ENCODE data around the gene PLLP.

Gene PLLP

DNA sequence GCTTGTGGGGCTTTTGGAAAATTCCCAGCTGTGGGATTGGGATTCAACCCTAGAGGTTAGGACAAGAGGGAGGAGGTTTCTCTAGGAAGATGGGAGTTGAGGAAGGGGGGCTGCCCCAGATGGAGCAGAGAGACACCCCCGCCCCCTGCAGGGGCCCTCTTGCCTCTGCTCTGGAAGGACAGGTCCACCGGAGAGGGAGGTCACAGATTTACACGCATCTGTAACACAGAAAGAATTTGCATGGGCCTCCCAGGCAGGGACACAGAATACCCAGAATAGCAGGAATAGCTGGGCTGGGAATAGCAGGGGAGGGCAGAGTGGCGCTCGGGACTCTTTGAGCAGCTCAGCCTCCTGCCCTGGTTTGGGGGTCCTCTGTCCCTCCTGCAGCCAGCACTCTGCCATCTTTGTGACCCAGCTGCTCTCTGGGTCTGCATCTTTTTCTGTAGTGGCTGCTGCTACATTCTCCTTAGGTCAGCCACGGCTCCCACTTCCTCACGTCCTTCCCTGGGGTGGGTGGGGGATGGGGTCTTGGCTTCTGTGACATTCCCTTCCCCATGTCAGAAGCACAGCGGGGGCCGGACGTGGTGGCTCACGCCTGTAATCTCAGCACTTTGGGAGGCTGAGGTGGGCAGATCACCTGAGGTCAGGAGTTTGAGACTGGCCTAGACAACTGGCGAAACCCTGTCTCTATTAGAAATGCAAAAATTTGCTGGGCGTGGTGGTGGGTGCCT lies 33.9 kb upstream of the PLLP start:
- no peak for TF ChIP-seq CTCF (IDR thresholded peaks at IDR 0.05; ENCODE audit: insufficient read depth, missing control alignments)
- FAIRE-seq (no peak), DNase-seq (ENCODE audit: insufficient read length, low spot score) (no peak)

DNA sequence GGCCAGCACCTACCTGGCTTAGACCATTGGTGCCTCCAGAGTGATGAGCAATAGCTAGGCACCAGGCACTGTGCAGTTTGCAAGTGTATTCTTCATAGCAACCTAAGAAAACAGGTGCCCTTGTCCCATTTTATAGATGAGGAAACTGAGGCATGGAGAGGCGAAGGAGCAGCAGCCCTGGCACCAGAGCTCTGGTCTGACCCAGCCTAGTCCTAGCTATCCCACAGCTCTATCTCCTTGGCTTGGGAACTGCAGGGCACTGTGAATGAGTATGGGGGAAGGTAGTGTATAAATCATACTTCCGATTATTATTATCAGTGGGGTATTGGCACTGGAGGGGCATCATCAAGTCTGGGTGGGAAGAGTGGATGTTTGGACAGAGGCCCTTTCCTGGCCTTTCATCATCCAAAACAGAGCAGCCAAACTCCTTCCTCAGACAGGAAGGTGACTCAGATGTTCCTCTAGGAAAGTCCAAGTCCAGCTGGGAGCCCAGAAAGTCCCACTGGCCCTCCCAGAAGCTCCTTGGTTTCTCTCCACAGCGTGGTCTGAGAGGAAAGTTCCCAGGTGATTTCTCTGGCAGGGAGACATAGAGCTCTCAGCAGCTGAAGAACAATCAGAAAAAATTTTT lies 32.0 kb upstream of the PLLP start:
- DNase-seq (ENCODE audit: insufficient read length, low spot score) (no peak), FAIRE-seq (no peak)
- TF ChIP-seq CTCF (IDR thresholded peaks at IDR 0.05; ENCODE audit: insufficient read depth, missing control alignments): no peak

DNA sequence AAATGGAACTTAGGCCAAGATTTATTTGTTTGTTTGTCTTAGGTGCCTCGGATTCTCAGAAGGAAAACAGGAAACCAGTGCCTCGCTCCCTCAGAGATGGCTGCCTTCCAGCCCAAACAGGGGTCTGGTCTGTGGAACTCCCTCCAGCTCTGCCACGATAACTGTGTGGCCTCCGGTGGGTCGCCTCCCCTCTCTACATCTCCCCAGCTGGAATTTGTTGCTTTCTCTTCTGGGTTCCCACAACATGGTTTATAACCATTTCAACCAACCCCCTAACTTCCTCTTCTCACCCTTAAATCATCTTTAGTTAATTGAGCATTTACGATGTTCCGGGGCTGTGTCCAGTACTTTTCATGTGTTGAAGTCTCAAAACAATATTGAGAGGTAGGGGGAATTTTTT lies 30.9 kb upstream of the PLLP start:
- DNase-seq (ENCODE audit: insufficient read length, low spot score) (no peak), FAIRE-seq (no peak)
- no peak for TF ChIP-seq CTCF (IDR thresholded peaks at IDR 0.05; ENCODE audit: insufficient read depth, missing control alignments)

DNA sequence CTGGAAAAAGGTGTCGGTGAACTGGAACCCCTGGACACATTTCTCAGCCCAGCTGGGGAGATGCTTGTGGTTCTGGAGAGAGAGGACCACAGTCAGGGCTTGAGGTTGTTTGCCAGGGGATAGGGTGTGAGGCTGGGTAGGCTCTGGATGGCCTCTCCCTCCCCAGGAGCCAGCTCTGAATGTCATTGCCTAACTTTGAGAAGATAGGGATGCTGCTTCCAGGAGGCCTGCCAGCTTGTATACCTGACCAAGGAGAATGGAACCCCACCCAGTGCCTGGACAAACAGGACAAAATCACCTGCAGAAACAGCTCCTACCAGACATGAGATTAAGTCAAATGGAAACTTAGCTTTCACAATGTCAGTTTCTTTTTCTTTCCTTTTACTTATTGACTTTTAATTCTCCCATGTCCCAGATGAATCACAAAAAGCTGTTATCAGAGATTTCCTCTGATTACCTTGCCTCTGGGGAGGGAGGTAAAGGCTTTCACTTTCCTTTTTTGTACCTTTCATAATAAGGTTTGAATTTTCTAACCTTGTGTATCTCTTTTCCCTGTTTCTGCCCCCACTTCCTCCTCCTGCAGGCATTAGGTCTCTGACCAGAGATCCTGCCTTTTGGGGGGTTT lies 29.8 kb upstream of the PLLP start:
- TF ChIP-seq CTCF (IDR thresholded peaks at IDR 0.05; ENCODE audit: insufficient read depth, missing control alignments): no peak
- no peak for FAIRE-seq
- no peak for DNase-seq (ENCODE audit: insufficient read length, low spot score)

- no peak for TF ChIP-seq CTCF (IDR thresholded peaks at IDR 0.05; ENCODE audit: insufficient read depth, missing control alignments)
- FAIRE-seq: no peak
- DNase-seq (ENCODE audit: insufficient read length, low spot score): no peak
These were observed 29.0 kb upstream of the PLLP start for GRCh38 chr16:57313509-57313908.

DNA sequence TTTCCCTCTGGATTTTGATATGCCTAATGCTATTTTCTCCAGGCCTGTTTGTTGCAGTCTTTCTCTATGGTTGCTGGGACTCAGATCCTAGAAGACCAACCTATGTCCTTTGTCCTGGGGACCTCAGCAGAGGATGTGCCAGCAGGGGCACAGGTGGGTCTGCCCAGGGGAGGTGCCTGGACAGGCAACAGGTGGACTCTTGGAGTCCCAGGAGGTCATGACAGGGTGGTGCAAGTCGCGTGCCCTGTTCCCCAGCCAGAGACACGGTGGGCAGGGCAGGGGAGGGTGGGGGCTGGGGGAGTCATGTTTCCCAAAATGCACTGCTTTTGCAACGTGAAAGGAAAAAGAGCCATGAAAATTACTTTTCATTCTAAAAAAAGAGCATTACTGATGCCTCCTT lies 26.3 kb upstream of the PLLP start:
- no peak for TF ChIP-seq CTCF (IDR thresholded peaks at IDR 0.05; ENCODE audit: insufficient read depth, missing control alignments)
- no peak for FAIRE-seq
- no peak for DNase-seq (ENCODE audit: insufficient read length, low spot score)

DNA sequence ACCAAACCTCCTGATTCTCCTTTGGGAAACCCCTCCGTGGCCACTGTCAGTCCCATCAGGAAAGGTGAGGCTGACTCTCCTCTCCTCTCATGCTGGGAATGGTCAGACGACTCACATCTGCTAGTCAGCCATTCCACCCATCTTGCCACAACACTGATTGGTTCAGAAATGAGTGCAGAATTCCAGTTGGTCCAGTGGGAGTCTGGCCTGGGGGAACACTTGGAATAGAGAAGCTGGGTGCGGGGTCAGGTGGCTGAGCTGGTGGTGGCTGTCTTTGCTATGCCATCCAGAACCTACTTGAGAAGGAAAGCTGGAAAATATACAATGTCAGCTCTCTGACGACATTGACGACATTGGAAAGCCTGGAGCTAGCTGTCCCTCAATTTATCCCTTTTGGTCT lies 23.6 kb upstream of the PLLP start:
- FAIRE-seq (no peak), DNase-seq (ENCODE audit: insufficient read length, low spot score) (no peak)
- TF ChIP-seq CTCF (IDR thresholded peaks at IDR 0.05; ENCODE audit: insufficient read depth, missing control alignments): no peak
